GM18858 (cell line): ENCODE measurements around the gene RIC1.
"Not testable (repeated sequence)": the region's sequence is repeated elsewhere in the genome, so short reads cannot be mapped to it uniquely, and the experiment has no call there.

Experiments used
- ATAC-seq: cut with Tn5 transposase; IDR thresholded peaks from one replicate; pipeline ENCODE4 v1.9.1; 2021; ENCODE audit not compliant: unreplicated experiment

The RIC1 gene

GRCh38 chr9:5784526-5785315, 155.8 kb downstream of the RIC1 start:
- no peak for ATAC-seq

GRCh38 chr9:5786370-5787127, 157.6 kb downstream of the RIC1 start:
- ATAC-seq = no peak

DNA sequence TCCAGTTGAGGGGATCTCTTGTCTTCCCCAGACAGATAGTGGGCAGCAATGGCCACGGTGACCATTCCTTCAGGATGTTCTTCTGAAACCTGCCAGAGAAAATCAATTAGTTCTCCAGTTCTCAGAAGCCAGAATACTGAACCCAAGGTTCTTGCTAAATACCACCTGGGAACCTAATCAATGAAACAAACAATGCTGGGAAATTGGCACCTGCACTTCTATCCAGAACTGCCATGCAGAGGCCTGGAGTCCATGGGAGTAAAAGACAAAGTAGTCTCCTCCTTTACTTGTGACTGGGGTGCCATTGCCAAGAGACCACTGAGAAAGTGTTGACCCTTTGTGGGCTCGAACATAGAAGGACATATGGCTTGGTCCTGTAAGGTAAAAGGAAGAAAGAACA, 158.3 kb downstream of the RIC1 start:
- ATAC-seq = no peak

- no peak for ATAC-seq
Measured at GRCh38 chr9:5787759-5788302, 158.9 kb downstream of the RIC1 start.

DNA sequence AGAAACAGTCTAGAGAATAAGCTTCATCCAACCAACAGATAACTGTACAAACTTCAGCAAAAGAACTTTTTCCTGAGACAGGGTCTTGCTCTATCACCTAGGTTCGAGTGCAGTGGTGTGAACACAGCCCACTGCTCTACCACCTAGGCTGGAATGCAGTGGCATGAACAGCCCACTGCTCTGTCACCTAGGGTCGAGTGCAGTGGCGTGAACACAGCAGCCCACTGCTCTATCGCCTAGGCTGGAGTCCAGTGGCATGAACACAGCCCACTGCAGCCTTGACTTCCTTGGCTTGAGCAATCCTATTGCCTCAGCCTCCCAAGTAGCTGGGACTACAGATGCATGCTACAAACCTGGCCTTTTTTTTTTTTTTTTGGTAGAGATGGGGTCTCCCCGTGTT, 160.6 kb downstream of the RIC1 start:
- ATAC-seq = no peak

DNA sequence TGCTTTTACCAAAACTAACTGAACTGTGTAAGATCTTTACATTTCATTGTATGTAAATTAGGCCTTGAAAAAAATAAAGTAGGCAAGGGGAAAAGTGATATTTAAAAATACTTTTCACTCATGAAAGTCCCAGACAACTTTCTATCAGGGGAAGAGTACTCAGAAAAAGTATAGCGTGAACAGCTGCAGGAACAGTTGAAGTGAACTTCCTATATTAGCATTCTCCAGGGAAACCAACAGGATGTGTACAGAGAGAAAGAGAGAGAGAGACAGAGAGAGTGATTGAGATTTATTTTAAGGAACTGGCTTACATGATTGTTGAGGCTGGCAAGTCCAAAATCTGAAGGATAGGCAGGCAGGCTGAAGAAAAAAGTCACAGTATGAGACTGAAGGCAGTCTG, 162.0 kb downstream of the RIC1 start:
- no peak for ATAC-seq

GRCh38 chr9:5791870-5792269, 163.0 kb downstream of the RIC1 start:
- ATAC-seq = no peak

GRCh38 chr9:5793812-5794211, 164.9 kb downstream of the RIC1 start:
- ATAC-seq = no peak

DNA sequence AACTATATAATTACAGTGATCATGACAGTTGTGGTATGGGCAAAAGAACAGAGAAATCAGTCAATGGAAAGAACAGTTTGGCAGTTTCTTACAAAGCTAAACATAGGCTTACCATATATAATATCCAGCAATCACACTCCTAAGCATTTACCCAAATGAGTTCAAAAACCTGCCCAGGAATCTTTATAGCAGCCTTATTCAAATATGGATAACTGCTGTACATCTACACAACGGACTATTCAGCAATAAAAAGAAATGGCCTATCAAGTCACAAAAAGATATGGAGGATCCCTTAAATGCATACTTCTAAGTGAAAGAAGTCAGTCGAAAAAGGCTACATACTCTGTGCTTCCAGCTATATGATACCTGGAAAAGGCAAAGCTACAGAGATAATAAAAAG, 167.4 kb downstream of the RIC1 start:
- no peak for ATAC-seq

GRCh38 chr9:5798581-5798980, 169.7 kb downstream of the RIC1 start:
- no peak for ATAC-seq

DNA sequence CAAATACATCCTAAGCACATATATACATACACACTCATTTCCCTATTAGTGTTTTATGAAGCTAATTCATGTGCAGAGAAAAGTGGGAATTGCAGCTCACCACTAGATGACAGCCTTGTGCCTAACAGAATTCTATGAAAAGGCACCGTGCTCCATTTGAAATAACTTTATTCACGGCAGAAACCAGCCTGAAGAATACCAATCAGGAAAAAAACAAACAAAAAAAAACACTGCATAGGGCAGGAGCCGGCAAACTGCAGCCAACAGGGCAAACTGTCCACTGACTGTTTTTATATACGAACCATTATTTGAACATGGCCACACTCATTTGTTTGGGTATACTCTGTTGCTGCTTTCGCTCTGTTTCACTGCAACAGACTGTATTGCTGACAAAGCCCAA, 170.4 kb downstream of the RIC1 start:
- ATAC-seq = no peak

DNA sequence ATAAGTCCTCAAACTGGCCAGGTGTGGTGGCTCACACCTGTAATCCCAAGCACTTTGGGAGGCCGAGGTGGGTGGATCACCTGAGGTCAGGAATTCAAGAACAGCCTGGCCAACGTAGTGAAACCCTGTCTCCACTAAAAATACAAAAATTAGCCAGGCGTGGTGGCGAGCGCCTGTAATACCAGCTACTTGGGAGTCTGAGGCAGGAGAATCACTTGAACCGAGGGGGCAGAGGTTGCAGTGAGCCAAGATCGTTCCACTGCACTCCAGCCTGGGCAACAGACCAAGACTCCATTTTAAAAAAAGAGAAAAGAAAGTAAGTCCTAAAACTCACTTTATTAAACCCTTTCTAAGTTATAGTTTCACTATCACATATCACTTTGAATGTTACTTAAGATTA, 171.5 kb downstream of the RIC1 start:
- ATAC-seq = not testable (repeated sequence)

GRCh38 chr9:5800969-5801738, 172.2 kb downstream of the RIC1 start:
- ATAC-seq = no peak

DNA sequence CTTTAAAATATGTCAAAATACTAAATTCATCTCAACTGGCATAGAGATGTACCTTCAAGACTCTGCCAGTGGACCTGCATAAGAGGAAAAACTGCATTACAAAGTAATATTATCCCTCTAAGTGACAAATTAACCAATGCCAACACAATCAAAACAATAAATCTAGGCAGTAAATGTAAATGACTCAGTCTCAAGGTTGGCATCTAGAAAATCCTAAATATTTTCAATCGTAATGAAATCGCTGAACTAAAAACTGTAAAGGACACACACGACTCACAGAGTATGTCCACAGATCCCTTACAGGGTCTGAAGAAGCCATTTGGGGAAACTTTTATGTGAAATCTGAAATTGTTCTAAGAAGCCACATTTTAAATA, 172.8 kb downstream of the RIC1 start:
- ATAC-seq = no peak

GRCh38 chr9:5805478-5805877, 176.6 kb downstream of the RIC1 start:
- ATAC-seq = no peak

- no peak for ATAC-seq
Measured at GRCh38 chr9:5811751-5812150, 182.8 kb downstream of the RIC1 start.

- ATAC-seq = no peak
Measured at GRCh38 chr9:5813824-5814223, 184.9 kb downstream of the RIC1 start.

DNA sequence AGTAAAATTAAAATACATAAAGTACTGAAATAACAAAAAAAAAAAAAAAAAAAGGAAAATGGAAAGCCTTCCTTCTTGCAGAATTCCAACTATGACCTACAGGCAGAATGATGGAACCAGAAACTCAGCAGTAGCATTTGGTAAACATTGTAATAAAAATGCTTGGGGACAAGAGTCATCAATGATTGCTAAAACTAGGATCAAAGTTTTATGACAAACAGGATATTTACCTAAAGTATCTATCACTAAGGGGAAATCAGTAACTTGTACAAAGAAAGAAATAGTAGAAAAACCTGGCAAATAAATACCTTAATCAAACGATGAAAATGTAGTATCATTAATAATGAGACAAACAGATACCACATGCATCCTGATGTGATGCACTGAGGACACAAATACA, 186.6 kb downstream of the RIC1 start:
- ATAC-seq = no peak

- ATAC-seq = no peak
Measured at GRCh38 chr9:5817862-5818261, 189.0 kb downstream of the RIC1 start.

- no peak for ATAC-seq
Measured at GRCh38 chr9:5818424-5819142, 189.7 kb downstream of the RIC1 start.

DNA sequence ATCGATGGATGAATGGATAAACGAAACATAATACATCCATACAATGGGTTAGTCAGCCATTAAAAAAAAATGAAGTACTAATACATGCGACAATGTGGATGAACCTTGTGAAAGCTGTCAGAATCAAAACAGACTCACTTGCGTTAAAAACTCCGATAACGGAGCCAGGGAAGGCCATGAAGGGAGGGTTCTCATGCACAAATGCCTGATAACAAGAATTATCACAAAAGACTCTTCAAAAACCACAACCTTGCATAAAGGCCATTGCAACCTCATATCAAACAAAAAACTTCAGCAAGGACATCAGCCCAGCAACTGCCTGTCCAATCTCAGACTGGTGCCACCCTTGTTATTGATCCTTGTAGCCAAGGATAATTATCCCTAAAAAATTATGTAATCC, 190.3 kb downstream of the RIC1 start:
- no peak for ATAC-seq
